NCI-H524 treated with DMSO at 0.1 percent for 48 hours (cell line): Measurements from ENCODE around the gene RUNDC3A.
A peak's percentile ranks its signal among the peaks of the same experiment; 100 is the strongest.
"Not testable (repeated sequence)": the region's sequence is repeated elsewhere in the genome, so short reads cannot be mapped to it uniquely, and the experiment has no call there.

Experiments used
- DNase-seq: peaks from one replicate; lab custom pipeline; 2025; lab: John Stamatoyannopoulos, UW

RUNDC3A gene

DNA sequence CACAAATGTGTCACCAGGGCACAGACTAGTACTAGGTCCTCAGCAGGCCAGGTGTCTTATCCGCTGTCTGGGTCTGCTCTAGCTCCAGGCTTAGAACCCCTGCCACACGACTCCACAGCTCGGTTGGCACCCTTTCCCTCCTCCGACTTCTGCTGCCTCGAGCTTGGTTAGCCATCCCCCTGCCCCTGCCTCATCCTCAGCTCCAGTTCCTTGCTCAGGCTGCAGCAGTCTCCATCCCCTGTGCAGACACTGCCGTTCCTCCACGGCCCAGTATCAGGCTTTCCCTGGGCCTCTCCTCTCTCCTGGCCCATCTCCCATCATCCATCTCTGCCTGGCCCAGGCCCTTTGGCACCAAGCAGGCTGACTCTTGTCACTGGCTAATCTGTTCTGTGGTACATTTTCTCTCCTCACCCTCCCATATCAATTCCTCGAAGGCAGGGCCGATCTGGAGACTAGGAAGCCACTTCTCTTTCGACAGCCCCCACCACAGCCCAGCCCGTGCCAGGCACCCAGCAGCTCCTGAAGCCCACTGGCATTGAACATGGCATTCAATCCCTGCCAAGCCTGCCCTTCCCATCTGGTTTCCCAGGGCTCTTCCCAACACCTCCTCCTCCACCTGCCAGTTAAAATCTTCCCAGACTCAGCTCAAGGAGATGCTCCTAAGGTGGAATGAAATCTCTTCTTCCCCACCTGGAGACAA is 35.3 kb downstream of the RUNDC3A start:
- DNase-seq, result no peak

DNA sequence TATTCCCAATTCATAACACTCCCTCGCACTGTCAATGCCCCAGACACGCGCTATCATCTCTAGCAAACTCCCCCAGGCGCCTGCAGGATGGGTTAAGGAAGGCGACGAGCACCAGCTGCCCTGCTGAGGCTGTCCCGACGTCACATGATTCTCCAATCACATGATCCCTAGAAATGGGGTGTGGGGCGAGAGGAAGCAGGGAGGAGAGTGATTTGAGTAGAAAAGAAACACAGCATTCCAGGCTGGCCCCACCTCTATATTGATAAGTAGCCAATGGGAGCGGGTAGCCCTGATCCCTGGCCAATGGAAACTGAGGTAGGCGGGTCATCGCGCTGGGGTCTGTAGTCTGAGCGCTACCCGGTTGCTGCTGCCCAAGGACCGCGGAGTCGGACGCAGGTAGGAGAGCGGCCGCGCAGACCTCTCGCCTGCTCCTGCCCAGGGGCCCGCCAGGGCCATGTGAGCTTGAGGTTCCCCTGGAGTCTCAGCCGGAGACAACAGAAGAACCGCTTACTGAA is 36.6 kb downstream of the RUNDC3A start, which contains the start of gene GRN:
Gene GRN (plus strand): TSS at position 364 of the 515 bp plus-strand sequence. CDS start 3,863 bp downstream, outside the sequence.
- DNase-seq, result peak; percentile 98

DNA sequence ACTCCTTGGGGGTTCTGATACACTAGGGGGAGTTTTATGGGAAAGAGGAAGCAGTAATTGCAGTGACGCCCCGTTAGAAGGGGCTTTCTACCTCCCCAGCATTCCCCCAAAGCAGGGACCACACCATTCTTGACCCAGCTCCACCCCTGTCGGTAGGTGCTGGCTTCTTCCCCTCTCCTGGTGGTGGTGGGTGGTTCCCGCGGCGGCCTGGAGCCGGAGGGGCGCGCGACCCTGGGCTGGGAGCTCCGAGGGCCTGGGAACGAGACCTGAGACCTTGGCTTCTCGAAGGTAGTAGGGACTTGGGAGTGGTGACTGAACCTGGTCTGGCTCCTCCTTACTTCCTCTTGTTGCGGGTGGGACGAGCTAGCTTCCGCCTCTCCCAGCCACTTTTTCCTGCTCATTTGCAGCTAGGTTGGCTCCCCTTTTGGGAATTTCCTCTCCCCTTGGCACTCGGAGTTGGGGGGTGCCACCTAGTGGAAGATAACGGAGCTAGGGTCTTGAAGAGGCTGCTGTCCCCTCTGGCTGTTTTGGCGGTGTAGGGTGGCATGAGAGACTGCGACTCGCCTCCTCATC is 37.1 kb downstream of the RUNDC3A start:
- peak; percentile 42 for DNase-seq

DNA sequence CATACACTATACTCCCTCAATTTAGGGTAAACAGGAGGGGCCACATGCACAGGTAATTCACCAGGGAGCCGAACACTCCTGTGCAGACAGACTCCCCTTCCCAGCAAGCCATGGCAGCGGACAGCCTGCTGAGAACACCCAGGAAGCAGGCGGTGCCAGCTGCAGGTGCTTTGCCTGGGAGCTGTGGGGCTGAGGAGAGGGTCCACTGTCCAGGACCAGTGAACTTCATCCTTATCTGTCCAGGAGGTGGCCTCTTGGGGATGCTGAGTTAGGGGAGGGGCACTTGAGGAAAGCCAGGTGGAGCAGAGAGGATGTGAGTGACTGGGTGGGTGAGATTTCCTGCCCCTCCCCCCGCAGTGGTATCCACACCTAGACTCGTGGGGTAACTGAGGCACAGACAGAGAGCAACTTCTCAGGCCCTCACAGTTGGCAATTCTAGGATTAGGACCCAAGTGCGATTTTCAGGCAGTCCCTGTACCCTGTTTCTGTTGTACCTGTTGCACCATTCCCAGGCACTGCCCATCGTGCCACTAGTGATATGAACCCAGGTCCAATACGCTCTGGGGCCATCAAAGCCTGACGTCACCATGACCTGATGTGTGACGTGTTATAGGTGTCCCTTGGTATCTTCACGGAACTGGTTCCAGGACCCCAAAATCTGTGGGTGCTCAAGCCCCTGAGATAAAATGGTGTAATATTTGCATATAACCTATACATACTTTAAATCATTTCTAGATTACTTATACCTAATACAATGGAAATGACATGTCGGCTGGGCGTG is 37.9 kb downstream of the RUNDC3A start:
- DNase-seq, result no peak

DNA sequence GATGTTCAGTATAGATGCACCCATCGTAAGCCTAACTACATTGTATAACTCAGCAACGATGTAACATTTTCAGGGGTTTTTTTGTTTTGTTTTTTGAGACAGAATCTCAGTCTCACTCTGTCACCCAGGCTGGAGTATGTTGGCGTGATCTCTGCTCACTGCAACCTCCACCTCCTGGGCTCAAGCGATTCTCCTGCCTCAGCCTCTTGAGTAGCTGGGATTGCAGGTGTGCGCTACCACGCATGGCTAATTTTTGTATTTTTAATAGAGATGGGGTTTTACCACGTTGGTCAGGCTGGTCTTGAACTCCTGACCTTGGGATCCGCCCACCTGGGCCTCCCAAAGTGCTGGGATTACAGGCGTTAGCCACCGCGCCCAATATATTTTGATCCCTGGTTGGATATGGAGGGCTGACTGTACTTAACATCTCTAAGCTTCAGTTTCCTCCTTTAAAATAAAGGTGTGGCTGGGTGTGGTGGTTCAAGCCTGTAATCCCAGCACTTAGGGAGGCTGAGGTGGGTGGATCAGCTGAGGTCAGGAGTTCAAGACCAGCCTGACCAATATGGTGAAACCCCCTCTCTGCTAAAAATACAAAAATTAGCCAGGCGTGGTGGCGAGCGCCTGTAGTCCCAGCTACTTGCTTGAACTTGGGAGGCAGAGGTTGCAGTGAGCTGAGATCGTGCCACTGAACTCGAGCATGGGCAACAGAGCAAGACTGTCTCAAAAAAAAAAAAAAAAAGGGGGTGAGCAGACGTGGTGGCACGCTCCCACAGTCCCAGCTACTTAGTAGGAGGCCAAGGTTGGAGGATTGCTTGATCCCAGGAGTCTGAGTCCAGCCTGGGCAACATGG is 39.0 kb downstream of the RUNDC3A start:
- not testable (repeated sequence) for DNase-seq

DNA sequence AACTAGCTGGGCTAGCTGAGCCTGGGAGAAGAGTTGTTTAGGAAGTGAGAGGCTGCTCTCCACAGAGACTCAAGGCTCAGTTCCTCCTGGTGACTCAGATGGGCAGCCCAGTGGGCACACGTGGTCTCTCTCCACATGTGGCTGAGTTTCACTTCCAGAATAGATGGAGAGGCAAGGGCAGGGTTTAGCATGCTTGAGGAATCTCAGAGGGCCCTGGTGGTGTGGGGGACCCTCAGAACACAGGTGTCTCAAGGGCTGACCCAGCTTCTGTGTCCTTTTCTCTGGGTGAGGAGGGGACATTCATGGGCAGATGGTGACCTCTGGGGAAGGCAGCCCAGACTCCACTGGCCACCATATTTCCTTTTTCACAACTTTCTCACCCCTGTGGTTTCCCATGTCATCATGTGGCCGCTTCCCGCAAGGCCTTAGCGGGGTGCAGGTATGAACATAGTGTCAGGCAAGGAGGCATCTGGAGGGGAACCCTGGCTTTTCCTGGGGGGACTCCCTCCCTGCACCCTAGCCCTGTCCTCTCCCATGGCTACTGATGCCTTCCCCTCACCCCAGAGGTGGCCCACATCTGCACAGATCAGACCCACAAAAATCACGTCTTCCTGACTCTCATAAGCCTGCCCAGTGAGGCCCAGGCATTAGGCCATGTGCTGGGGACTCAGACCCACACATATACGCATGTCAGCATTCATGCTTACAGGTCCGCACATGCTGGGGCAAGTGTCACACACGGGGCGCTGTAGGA is 40.0 kb downstream of the RUNDC3A start:
- DNase-seq, result no peak

DNA sequence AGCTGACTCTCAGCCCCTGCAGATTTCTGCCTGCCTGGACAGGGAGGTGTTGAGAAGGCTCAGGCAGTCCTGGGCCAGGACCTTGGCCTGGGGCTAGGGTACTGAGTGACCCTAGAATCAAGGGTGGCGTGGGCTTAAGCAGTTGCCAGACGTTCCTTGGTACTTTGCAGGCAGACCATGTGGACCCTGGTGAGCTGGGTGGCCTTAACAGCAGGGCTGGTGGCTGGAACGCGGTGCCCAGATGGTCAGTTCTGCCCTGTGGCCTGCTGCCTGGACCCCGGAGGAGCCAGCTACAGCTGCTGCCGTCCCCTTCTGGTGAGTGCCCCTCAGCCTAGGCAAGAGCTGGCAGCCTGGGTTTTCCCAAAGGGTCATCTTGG is 40.6 kb downstream of the RUNDC3A start:
- no peak for DNase-seq

DNA sequence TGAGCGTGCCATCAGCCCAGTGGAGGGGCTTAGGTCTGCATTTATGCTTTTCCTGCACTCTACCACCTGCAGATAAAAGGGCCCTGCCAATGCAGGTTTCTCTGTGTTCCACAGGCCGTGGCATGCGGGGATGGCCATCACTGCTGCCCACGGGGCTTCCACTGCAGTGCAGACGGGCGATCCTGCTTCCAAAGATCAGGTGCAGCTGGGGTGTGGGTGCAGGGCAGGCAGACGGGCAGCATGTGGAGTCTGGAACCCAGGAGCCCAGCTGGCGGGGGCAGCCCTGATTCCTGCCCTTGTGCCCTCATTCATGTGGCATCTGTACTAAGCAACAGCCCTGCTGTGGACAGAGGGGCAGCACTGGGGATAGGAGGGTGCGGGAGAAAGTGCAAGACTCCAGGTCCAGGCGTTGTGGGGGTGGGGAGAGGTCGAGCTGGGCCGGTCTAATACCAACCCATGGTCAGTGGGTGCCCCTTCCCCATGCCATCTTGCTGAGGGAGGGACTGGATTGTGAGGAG is 41.2 kb downstream of the RUNDC3A start:
- no peak for DNase-seq

DNA sequence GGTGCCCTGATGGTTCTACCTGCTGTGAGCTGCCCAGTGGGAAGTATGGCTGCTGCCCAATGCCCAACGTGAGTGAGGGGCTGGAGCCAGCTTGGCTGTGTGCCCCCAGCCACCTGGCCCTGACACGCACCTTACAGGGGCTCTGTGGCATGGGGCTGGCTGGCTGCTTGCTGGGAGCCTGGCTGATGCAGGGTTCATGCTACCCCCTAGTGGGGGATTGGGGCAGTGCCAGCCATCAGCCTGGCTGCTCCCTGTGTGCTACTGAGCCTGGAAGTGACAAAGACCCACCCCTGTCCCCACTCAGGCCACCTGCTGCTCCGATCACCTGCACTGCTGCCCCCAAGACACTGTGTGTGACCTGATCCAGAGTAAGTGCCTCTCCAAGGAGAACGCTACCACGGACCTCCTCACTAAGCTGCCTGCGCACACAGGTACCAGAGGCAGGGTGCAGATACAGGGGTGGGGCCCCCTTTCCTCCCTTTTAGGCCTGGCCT is 42.4 kb downstream of the RUNDC3A start:
- no peak for DNase-seq

DNA sequence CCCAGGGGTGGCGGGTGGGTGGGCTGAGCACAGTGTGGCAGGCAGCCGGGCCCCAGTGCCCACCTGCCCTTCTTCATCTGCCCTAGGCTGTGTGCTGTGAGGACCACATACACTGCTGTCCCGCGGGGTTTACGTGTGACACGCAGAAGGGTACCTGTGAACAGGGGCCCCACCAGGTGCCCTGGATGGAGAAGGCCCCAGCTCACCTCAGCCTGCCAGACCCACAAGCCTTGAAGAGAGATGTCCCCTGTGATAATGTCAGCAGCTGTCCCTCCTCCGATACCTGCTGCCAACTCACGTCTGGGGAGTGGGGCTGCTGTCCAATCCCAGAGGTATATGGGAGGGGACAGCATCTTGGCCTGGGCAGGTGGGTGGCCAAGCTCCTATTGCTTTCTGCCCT is 43.1 kb downstream of the RUNDC3A start:
- no peak for DNase-seq

DNA sequence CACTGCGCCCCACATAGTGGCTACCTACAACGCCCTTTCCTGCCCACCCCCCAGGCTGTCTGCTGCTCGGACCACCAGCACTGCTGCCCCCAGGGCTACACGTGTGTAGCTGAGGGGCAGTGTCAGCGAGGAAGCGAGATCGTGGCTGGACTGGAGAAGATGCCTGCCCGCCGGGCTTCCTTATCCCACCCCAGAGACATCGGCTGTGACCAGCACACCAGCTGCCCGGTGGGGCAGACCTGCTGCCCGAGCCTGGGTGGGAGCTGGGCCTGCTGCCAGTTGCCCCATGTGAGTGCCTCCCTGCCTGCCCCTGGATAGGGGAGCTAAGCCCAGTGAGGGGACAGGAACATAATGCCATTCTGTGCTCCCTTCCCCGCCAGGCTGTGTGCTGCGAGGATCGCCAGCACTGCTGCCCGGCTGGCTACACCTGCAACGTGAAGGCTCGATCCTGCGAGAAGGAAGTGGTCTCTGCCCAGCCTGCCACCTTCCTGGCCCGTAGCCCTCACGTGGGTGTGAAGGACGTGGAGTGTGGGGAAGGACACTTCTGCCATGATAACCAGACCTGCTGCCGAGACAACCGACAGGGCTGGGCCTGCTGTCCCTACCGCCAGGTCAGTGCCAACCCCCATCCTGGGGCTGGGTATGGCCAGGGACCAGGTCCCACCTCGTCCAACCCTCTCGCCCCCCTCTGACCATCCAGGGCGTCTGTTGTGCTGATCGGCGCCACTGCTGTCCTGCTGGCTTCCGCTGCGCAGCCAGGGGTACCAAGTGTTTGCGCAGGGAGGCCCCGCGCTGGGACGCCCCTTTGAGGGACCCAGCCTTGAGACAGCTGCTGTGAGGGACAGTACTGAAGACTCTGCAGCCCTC is 43.8 kb downstream of the RUNDC3A start:
- no peak for DNase-seq

DNA sequence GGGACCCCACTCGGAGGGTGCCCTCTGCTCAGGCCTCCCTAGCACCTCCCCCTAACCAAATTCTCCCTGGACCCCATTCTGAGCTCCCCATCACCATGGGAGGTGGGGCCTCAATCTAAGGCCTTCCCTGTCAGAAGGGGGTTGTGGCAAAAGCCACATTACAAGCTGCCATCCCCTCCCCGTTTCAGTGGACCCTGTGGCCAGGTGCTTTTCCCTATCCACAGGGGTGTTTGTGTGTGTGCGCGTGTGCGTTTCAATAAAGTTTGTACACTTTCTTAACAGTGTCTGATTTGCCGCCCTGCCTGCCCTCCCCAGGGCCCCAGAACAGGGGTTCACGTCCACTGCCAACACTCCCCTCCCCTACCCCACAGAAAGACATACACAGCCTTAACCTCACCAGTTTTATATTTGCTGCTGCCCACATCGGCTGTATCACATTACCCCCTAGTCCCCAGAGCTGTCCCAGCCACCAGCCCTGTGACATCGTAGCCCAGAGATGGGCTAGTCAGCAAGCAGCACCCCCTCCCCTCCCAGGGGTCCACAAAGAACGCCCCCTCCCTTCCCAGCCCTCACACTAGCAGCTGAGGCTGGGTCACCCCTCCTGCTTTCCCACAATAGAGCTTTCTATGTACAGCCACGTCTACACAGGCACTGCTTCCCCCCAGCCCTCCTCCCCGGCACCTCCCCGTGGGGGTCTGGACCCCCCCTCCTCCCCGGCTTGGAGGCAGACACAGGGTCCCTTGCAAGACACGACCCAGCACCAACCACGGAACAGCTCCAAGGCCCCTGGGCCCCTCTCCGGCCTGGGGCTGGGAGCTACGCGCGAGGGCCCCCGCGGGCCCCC is 44.6 kb downstream of the RUNDC3A start:
- no peak for DNase-seq

DNA sequence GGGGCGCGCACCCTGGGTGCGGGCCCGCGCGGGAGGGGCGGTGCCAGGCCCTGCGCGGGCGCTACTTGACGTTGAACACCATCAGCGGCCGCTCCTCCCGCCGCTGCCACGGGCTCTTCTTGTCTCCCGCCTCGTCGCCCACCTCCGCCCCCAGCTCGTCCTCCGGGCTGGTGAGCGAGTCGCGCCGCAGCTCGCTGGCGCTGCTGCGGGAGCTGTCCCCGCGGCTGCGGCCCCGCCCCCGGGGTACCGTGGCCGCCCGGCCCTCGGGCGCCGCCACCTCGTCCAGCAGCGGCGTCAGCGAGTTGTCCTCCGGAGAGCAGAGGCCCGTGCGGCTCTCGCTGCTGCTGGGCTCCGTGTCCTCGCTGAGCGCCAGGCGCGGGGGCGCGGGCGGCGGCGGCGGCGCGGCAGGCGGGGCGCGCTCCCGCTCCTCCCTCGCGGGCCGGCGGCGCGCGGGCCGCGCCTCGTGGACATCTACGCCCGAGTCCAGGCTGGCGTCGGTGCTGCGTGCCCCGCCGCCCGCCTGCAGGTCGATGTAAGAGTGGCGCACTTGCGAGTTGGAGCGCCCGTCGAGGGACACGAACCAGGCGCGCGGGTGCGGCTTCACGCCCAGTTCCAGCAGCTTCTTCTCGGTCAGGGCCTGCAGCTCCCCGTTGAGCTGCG is 45.4 kb downstream of the RUNDC3A start:
- no peak for DNase-seq

DNA sequence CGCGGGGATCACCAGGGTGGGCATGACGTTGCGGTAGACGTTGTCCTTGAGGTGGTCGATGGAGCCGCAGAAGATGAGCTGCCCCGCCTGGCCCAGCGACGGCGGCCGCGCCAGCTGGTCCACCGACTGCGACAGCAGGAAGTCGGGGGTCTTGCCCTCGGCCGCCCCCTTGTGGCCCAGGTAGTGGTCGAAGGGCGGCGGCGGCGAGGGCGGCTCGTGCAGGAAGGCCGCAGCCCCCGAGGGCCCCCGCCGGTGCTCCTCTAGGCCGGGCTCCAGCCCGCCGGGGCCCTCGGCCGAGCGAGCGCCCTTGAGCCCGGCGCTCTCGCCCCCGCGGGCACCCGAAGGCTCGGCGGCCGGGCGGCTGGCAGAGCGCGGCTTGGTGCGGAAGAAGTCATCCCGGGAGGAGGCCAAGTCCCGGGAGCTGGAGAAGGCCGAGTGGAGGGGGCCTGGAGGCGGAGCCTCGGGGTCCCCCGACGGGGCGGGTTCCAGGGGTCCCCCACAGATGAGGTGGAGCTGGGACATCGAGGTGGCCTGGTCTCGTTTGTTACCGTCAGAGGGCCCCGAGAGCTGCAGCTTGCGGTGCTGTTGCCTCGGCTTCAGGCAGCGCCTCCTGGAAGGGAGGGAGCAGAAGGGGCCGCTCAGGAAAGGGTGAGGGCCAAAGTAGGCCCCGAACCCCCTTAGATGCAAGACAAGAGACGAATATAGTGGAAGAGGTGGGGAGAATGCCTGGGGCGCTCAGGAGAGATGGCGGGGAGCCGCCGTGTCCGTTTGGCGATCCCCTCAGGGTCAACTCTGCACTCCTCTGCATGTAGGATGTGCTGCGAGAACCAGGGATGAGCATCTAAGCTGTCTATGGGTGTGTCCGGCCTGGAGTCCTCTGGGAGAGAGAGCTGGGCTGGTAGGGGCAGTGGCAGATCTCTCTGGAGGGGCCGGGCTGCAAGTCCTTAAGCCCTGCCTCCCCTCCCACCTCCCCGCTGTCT is 46.5 kb downstream of the RUNDC3A start:
- DNase-seq, result no peak

DNA sequence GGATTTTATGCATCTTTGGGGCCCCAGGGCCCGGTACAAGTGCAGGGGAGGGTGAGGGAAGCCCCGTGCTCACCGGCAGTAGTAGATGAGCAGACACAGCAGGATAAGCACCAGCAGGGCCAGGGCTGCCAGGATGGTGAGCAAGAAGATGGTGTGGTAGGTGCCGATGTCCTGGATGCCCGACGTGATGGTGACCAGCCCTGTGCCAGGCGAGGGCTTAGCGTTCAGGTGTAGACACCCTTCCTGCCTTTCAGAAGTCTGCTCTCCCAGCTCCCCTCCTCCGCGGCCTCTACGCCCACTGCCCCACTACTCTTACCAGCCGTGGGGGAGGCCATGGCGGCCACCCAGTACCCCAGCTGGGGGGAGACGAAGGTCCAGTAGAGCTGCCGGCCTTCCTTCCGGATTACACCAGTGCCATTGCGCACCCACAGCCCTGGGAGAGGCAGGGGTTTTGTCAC is 47.3 kb downstream of the RUNDC3A start:
- DNase-seq, result no peak

DNA sequence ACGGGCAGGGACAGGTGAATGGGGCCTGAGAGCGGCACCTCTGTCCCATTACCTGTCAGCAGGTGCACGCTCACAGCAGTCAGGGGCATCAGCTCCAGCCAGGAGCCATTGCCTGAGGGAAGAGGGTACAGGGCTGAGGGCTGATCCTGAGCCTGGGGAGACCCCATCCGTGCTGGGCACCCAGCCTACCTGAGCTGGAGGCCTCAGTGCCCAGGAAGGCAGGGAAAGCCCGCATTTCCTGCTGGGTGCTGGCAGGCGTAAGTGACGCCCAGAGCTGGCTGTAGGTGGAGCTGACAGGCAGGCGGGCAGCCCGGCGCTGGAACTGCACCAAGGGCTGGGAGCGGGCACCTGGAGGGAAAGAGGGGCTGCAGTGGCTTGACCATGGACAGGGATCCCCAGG is 47.8 kb downstream of the RUNDC3A start:
- no peak for DNase-seq

DNA sequence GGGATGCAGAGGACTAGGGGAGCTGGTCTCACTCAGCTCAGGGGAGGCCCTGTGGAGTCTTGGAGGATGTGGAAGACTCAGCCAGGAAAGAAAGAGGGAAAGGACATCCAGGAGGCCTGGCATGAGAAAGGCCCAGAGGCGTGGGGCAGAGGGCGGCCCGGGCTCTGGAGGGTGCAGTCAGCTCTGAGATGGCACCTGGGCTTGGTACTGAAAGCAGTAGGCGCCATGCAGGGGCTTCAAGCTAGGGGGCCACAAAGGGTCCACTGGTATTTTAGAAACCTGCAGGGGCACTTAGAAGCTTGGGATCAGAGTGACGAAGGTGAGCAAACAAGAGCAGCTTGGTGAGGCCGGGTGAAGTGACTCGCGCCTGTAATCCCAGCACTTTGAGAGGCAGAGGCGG is 49.7 kb downstream of the RUNDC3A start:
- DNase-seq, result no peak
